SH-SY5Y (cell line): ENCODE data around the gene E2F1.

Experiments
- GATA2 ChIP-seq: IDR thresholded peaks from 2 replicates; pipeline ENCODE4 v1.6.1; 2011; ENCODE audit warnings: mild to moderate bottlenecking, low read depth, low read length
- GATA3 ChIP-seq: IDR thresholded peaks from 2 replicates; pipeline ENCODE4 v1.6.1; 2011; ENCODE audit warnings: low read depth, mild to moderate bottlenecking, low read length, moderate library complexity

DNA sequence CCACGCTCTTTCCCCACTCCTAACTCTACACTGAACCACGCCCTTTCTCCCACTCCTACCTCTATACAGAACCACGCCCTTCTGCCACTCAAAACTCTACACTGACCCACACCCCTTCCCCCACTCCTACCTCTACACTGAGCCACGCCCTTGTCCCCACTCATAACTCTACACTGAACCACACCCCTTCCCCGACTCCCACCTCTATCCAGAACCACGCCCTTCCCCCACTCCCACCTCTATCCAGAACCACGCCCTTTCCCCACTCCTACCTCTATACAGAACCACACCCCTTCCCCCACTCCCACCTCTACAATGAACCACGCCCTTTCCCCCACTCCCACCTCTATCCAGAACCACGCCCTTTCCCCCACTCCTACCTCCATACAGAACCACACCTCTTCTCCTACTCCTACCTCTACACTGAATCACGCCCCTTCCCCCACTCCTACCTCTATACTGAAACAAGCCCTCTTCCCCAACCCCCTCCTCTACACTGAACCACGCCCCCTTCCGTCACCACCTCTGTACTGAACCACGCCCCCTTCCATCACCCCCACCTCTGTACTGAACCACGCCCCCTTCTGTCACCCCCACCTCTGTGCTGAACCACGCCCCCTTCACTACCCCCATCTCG is 23.8 kb upstream of the E2F1 start:
- TF ChIP-seq GATA3, result no peak
- TF ChIP-seq GATA2, result no peak
